CD14-positive monocyte (primary cell): ENCODE measurements around the gene CNTNAP5. TPM values are rescaled to one million over a fixed set of nuclear protein-coding genes. Genes with fewer than 3 reads are reported as not detected.

Experiments used
- DNase-seq, 3 donors: peaks; one replicate each; pipeline ENCODE4 v3.0.0-alpha.2; 2011 to 2022
- H2AFZ ChIP-seq: 2 replicates; pipeline ENCODE4 v1.6.0; 2012; ENCODE audit warnings: mild to moderate bottlenecking, low read depth, low read length, inconsistent platforms; ENCODE audit not compliant: insufficient read depth, poor library complexity, severe bottlenecking
- H3K27ac ChIP-seq, 2 donors: 1 replicate in 1 of 2; 2 replicates in 1 of 2; pipeline ENCODE4 v1.5.1; 2012 to 2013; ENCODE audit warnings: low read length in 2 of 2, control low read depth in 1 of 2, inconsistent platforms in 1 of 2, low read depth in 1 of 2, mild to moderate bottlenecking in 1 of 2
- H3K27me3 ChIP-seq, 2 donors: one replicate each; pipeline versions ENCODE4 v1.6.0 to v1.6.1; 2011 to 2013; ENCODE audit warnings: low read length in 2 of 2; ENCODE audit not compliant: control insufficient read depth in 2 of 2, insufficient read depth in 2 of 2
- H3K36me3 ChIP-seq, 2 donors: replicated peaks in 1 of 2; 1 replicate in 1 of 2; 2 replicates in 1 of 2; pipeline versions ENCODE4 v1.5.1 to v1.6.1; 2012 to 2013; ENCODE audit warnings: low read length in 2 of 2, control low read depth in 1 of 2, inconsistent platforms in 1 of 2, mild to moderate bottlenecking in 1 of 2; ENCODE audit not compliant: insufficient read depth in 2 of 2, control insufficient read depth in 1 of 2
- H3K4me1 ChIP-seq, 2 donors: 1 replicate in 1 of 2; 2 replicates in 1 of 2; pipeline versions ENCODE4 v1.5.1 to v1.6.1; 2012 to 2013; ENCODE audit warnings: low read length in 2 of 2, control low read depth in 1 of 2, inconsistent platforms in 1 of 2, mild to moderate bottlenecking in 1 of 2, moderate library complexity in 1 of 2; ENCODE audit not compliant: insufficient read depth in 2 of 2, control insufficient read depth in 1 of 2
- H3K4me2 ChIP-seq: replicated peaks from 2 replicates; pipeline ENCODE3; 2012; ENCODE audit warnings: low read length, moderate library complexity, mild to moderate bottlenecking; ENCODE audit not compliant: poor library complexity, severe bottlenecking; ENCODE audit errors: extremely low read depth
- H3K4me3 ChIP-seq, 3 experiments: fragments of 200-600 bp in 1 of 3; sonication (generic) in 1 of 3; replicated peaks in 1 of 3; 1 replicate in 2 of 3; 2 replicates in 1 of 3; pipeline ENCODE4 v1.5.1; 2011 to 2013; ENCODE audit warnings: low read length in 3 of 3, mild to moderate bottlenecking in 3 of 3, control low read depth in 2 of 3, low read depth in 2 of 3, inconsistent platforms in 1 of 3, moderate library complexity in 1 of 3
- H3K79me2 ChIP-seq: 2 replicates; pipeline ENCODE4 v1.6.0; 2012; ENCODE audit warnings: mild to moderate bottlenecking, control low read depth, inconsistent platforms, low read length, moderate library complexity; ENCODE audit not compliant: insufficient read depth
- H3K9ac ChIP-seq: 2 replicates; pipeline ENCODE4 v1.6.0; 2017; ENCODE audit warnings: low read length, mild to moderate bottlenecking; ENCODE audit not compliant: insufficient read depth, poor library complexity, severe bottlenecking
- H3K9me3 ChIP-seq, 2 donors: replicated peaks in 1 of 2; 1 replicate in 1 of 2; 2 replicates in 1 of 2; pipeline versions ENCODE4 v1.5.1 to v1.6.1; 2012 to 2013; ENCODE audit warnings: low read length in 2 of 2, control low read depth in 1 of 2; ENCODE audit not compliant: control insufficient read depth in 1 of 2, insufficient read depth in 1 of 2
- H4K20me1 ChIP-seq: 2 replicates; pipeline ENCODE4 v1.6.0; 2012; ENCODE audit warnings: mild to moderate bottlenecking, low read length, control low read depth, moderate library complexity; ENCODE audit not compliant: insufficient read depth
- H3K27ac Mint-ChIP-seq, 7 donors: one replicate each; pipeline ENCODE4 v1.8.0; 2020; ENCODE audit warnings: mild to moderate bottlenecking in 7 of 7, mixed read lengths in 7 of 7, moderate library complexity in 6 of 7, inconsistent platforms in 2 of 7
- H3K27me3 Mint-ChIP-seq, 3 donors: one replicate each; pipeline ENCODE4 v1.8.0; 2021 to 2022; ENCODE audit warnings: low read depth in 3 of 3, mild to moderate bottlenecking in 3 of 3, mixed read lengths in 3 of 3, moderate library complexity in 3 of 3, inconsistent platforms in 1 of 3
- H3K36me3 Mint-ChIP-seq, 2 donors: one replicate each; pipeline ENCODE4 v1.8.0; 2020; ENCODE audit warnings: mixed read lengths in 2 of 2, inconsistent platforms in 1 of 2, mild to moderate bottlenecking in 1 of 2
- H3K4me1 Mint-ChIP-seq: one replicate; pipeline ENCODE4 v1.8.0; 2020; ENCODE audit warnings: mild to moderate bottlenecking, mixed read lengths
- H3K4me3 Mint-ChIP-seq, 2 donors: one replicate each; pipeline ENCODE4 v1.8.0; 2020; ENCODE audit warnings: mild to moderate bottlenecking in 2 of 2, mixed read lengths in 2 of 2, moderate library complexity in 1 of 2
- H3K9me3 Mint-ChIP-seq, 7 donors: one replicate each; pipeline ENCODE4 v1.8.0; 2020 to 2022; ENCODE audit warnings: mixed read lengths in 7 of 7, mild to moderate bottlenecking in 6 of 7, moderate library complexity in 6 of 7, inconsistent platforms in 2 of 7
- WGBS: methylation state at CpG from one replicate; pipeline ENCODE4 v1.1.5; 2013; ENCODE audit warnings: missing lambda C conversion rate; ENCODE audit not compliant: insufficient coverage; 5-methylcytosine and 5-hydroxymethylcytosine counted together
- intact Hi-C, 2 donors: fragments of 100-400 bp; cut with micrococcal nuclease; formaldehyde crosslinking; loops; one replicate each; pipeline versions ENCODE4 v1.15.0 to v1.15.1; 2023
- polyA plus RNA-seq, 3 donors: library from polyadenylated mRNA; depleted of rRNA in 1 of 3; unstranded in 2 of 3; stranded (reverse) in 1 of 3; fragments of 300-500 nt in 2 of 3; fragments of >200 nt in 1 of 3; fragmentation: Illumina TruSeq in 2 of 3; gene quantifications; 1 replicate in 2 of 3; 2 replicates in 1 of 3; pipeline ENCODE4 v1.2.3, GENCODE V29; 2012 to 2021
- TF ChIP-seq, protein P1 (sequence below): fragments of 200-600 bp; IDR thresholded peaks from one replicate; pipeline ENCODE4 v1.8.0; 2022; ENCODE audit warnings: antibody characterized with exemption, mild to moderate bottlenecking

The CNTNAP5 gene
- polyA plus RNA-seq, 3 donors = not detected

DNA sequence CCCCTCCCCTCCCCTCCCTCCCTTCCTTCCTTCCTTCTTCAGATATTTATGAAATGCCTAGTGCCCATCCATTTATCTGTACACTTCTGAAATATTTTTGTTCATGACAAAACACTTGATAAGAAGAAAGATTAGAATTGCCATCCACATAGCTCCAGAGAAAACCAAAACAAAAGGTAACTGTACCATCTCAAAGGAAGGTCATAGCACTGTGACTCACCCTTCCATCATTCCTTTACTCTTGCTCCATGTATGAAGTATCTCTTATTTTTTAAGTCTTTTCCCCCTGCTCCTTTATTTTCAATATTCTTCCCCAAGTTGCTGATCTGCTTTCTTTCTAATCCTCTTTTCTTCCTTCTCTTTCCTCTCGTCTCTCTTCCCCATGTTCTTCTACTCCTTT is 9.9 kb downstream of the CNTNAP5 start:
- Histone ChIP-seq H3K4me2 (no peak overlapping the region), H2AFZ (no peak overlapping the region), H3K79me2 (no peaks in the 10 kb centered on the region), H3K27me3 (no peaks in the 10 kb centered on the region), H3K4me1 (no peaks in the 10 kb centered on the region), H3K36me3 (no peaks in the 10 kb centered on the region), H4K20me1 (no peaks in the 10 kb centered on the region), H3K9ac (no peak overlapping the region), H3K4me3 (no peak overlapping the region), H3K9me3 (no peaks in the 10 kb centered on the region), H3K27ac (no peak overlapping the region)
- intact Hi-C loops = no loop called here
- WGBS = 67% methylated on average over 1 of the region's 1 CpG
- Mint-ChIP-seq H3K4me1 (no peaks in the 10 kb centered on the region), H3K27me3 (peaks cover 0 to 2% (median 2%) of the 10 kb centered on the region in 3 donors), H3K4me3 (no peak overlapping the region), H3K9me3 (peaks cover 0 to 2% (median 1%) of the 10 kb centered on the region in 7 donors), H3K27ac (no peak overlapping the region), H3K36me3 (no peaks in the 10 kb centered on the region)
- no peak for DNase-seq
- TF ChIP-seq, protein P1, sequence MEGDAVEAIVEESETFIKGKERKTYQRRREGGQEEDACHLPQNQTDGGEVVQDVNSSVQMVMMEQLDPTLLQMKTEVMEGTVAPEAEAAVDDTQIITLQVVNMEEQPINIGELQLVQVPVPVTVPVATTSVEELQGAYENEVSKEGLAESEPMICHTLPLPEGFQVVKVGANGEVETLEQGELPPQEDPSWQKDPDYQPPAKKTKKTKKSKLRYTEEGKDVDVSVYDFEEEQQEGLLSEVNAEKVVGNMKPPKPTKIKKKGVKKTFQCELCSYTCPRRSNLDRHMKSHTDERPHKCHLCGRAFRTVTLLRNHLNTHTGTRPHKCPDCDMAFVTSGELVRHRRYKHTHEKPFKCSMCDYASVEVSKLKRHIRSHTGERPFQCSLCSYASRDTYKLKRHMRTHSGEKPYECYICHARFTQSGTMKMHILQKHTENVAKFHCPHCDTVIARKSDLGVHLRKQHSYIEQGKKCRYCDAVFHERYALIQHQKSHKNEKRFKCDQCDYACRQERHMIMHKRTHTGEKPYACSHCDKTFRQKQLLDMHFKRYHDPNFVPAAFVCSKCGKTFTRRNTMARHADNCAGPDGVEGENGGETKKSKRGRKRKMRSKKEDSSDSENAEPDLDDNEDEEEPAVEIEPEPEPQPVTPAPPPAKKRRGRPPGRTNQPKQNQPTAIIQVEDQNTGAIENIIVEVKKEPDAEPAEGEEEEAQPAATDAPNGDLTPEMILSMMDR = no peak

DNA sequence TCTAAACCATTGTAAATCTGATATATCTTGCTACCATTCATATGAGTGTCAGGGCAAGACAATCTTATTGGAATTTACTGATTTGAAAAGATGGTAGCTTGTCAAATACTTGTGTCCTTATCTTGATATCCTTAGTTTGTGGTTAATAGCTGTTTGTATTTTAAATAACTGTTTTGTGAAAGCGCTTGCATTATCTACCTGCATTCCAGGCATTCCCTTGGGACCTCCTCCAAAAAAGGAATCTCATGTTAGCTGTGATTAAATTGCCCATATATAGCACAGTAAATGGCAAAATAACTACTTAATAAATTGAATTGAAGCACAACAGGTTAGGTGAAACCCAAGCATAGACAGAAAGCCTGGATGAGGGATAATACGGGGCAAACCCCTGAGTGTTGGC is 13.9 kb downstream of the CNTNAP5 start:
- H3K4me3 ChIP-seq = no peak overlapping the region
- H3K36me3 ChIP-seq = no peaks in the 10 kb centered on the region
- H3K79me2 ChIP-seq = no peaks in the 10 kb centered on the region
- no peaks in the 10 kb centered on the region for H3K4me1 Mint-ChIP-seq
- TF ChIP-seq, protein P1 = no peak
- no peak overlapping the region for H3K27ac ChIP-seq
- H3K36me3 Mint-ChIP-seq = no peaks in the 10 kb centered on the region
- no peak overlapping the region for H3K9ac ChIP-seq
- no peaks in the 10 kb centered on the region for H3K9me3 ChIP-seq
- intact Hi-C loops = no loop called here
- H3K27me3 ChIP-seq = no peaks in the 10 kb centered on the region
- H4K20me1 ChIP-seq = no peaks in the 10 kb centered on the region
- peaks cover 0 to 2% (median 0%) of the 10 kb centered on the region in 3 donors for H3K27me3 Mint-ChIP-seq
- no peak for DNase-seq
- H2AFZ ChIP-seq = no peak overlapping the region
- H3K27ac Mint-ChIP-seq = no peak overlapping the region
- H3K9me3 Mint-ChIP-seq = peaks cover 0 to 4% (median 1%) of the 10 kb centered on the region in 7 donors
- no peaks in the 10 kb centered on the region for H3K4me1 ChIP-seq
- no peak overlapping the region for H3K4me3 Mint-ChIP-seq
- no peak overlapping the region for H3K4me2 ChIP-seq
- WGBS = 80% methylated on average over 1 of the region's 2 CpGs
